MM.1S (cell line): ENCODE measurements around the gene RBM43.
A peak's percentile ranks its signal among the peaks of the same experiment; 100 is the strongest.

Source experiments
- DNase-seq: peaks from one replicate; pipeline ENCODE4 v3.0.0-alpha.2; 2015
- H2AFZ ChIP-seq: fragments of 300-600 bp; sonication (generic); 2 replicates; pipeline ENCODE4 v1.6.0; 2016; ENCODE audit warnings: antibody characterized with exemption, low read length
- H3F3A ChIP-seq: fragments of 300-600 bp; sonication (generic); 2 replicates; pipeline ENCODE4 v1.6.1; 2016; ENCODE audit warnings: mild to moderate bottlenecking, antibody characterized with exemption, low read length, moderate library complexity, mixed read lengths; ENCODE audit not compliant: insufficient read depth
- H3K27ac ChIP-seq: fragments of 300-600 bp; sonication (generic); 2 replicates; pipeline ENCODE4 v1.5.1; 2016; ENCODE audit warnings: mild to moderate bottlenecking, low read length
- H3K27me3 ChIP-seq: fragments of 300-600 bp; sonication (generic); replicated peaks from 2 replicates; pipeline ENCODE4 v1.6.0; 2016; ENCODE audit warnings: low read length; ENCODE audit not compliant: insufficient read depth
- H3K36me3 ChIP-seq: fragments of 300-600 bp; sonication (generic); replicated peaks from 2 replicates; pipeline ENCODE4 v1.6.1; 2016; ENCODE audit warnings: mild to moderate bottlenecking, low read length, mixed read lengths; ENCODE audit not compliant: insufficient read depth
- H3K4me1 ChIP-seq: fragments of 300-600 bp; sonication (generic); 2 replicates; pipeline ENCODE4 v1.6.1; 2016; ENCODE audit warnings: low read length, mixed read lengths
- H3K4me2 ChIP-seq: fragments of 300-600 bp; sonication (generic); 2 replicates; pipeline ENCODE4 v1.6.0; 2016; ENCODE audit warnings: low read depth, low read length
- H3K4me3 ChIP-seq: fragments of 300-600 bp; sonication (generic); 2 replicates; pipeline ENCODE4 v1.5.1; 2016; ENCODE audit warnings: low read length, mixed read lengths
- H3K79me2 ChIP-seq: fragments of 300-600 bp; sonication (generic); 2 replicates; pipeline ENCODE4 v1.6.1; 2016; ENCODE audit warnings: mixed run types, low read length, mixed read lengths
- H3K9ac ChIP-seq: fragments of 300-600 bp; sonication (generic); 2 replicates; pipeline ENCODE4 v1.6.1; 2016; ENCODE audit warnings: low read length, mixed read lengths
- H3K9me2 ChIP-seq: fragments of 300-600 bp; sonication (generic); replicated peaks from 2 replicates; pipeline ENCODE4 v1.6.1; 2016; ENCODE audit warnings: mild to moderate bottlenecking, low read length, mixed read lengths; ENCODE audit not compliant: insufficient read depth
- H3K9me3 ChIP-seq: fragments of 300-600 bp; sonication (generic); replicated peaks from 2 replicates; pipeline ENCODE4 v1.6.1; 2016; ENCODE audit warnings: mild to moderate bottlenecking, low read length, mixed read lengths; ENCODE audit not compliant: insufficient read depth
- H4K20me1 ChIP-seq: fragments of 300-600 bp; sonication (generic); 2 replicates; pipeline ENCODE4 v1.6.1; 2016; ENCODE audit warnings: mild to moderate bottlenecking, low read length, moderate library complexity, mixed read lengths; ENCODE audit not compliant: insufficient read depth
- CTCF ChIP-seq: fragments of 300-600 bp; sonication (generic); IDR thresholded peaks from 2 replicates; pipeline ENCODE4 v1.5.1; 2016; ENCODE audit warnings: antibody characterized with exemption, low read length, mixed read lengths
- EZH2 ChIP-seq: fragments of 300-600 bp; sonication (generic); optimal IDR thresholded peaks from 2 replicates; pipeline ENCODE3; 2017; ENCODE audit warnings: low read depth, mild to moderate bottlenecking, antibody characterized with exemption, low read length, mixed read lengths
- EZH2phosphoT487 ChIP-seq: fragments of 300-600 bp; sonication (generic); IDR thresholded peaks from 2 replicates; pipeline ENCODE4 v1.6.1; 2018; ENCODE audit warnings: antibody characterized with exemption, low read length

The RBM43 gene

GRCh38 chr2:151291224-151291623 is 29.6 kb upstream of the RBM43 start:
- no peak for DNase-seq
- Histone ChIP-seq H3K4me2 (no peak overlapping the region), H3K27me3 (peaks cover 8% of the 10 kb centered on the region; the same call in 1 of the 2 replicates), H3K9me3 (no peaks in the 10 kb centered on the region), H3K9ac (no peak overlapping the region), H3F3A (peaks cover 7% of the 10 kb centered on the region; the same call in 1 of the 2 replicates), H4K20me1 (no peaks in the 10 kb centered on the region), H3K9me2 (no peaks in the 10 kb centered on the region), H3K79me2 (peaks cover 8% of the 10 kb centered on the region; the same call in 1 of the 2 replicates), H3K36me3 (no peaks in the 10 kb centered on the region), H3K4me1 (0 out of 2 replicates have a peak, but pooled peaks cover 5% of the 10 kb centered on the region), H3K27ac (no peak overlapping the region), H2AFZ (no peak overlapping the region), H3K4me3 (no peak overlapping the region)
- TF ChIP-seq CTCF (no peak), EZH2 (no peak), EZH2phosphoT487 (no peak)

GRCh38 chr2:151289972-151290866 is 28.6 kb upstream of the RBM43 start:
- peak overlapping the region; percentile 94 for H3K4me3 ChIP-seq
- peaks cover 8% of the 10 kb centered on the region; the same call in 1 of the 2 replicates for H3K79me2 ChIP-seq
- peak; percentile 11 for DNase-seq
- peak overlapping the region; percentile 94; the same call in 1 of the 2 replicates for H3K27ac ChIP-seq
- no peaks in the 10 kb centered on the region for H4K20me1 ChIP-seq
- 0 out of 2 replicates have a peak, but pooled peaks cover 5% of the 10 kb centered on the region for H3K4me1 ChIP-seq
- no peak for TF ChIP-seq EZH2phosphoT487
- H3K9me3 ChIP-seq = no peaks in the 10 kb centered on the region
- peak overlapping the region; percentile 97 for H2AFZ ChIP-seq
- peaks cover 8% of the 10 kb centered on the region; the same call in 1 of the 2 replicates for H3K27me3 ChIP-seq
- H3K9ac ChIP-seq = peak overlapping the region; percentile 92; the same call in 1 of the 2 replicates
- no peaks in the 10 kb centered on the region for H3K9me2 ChIP-seq
- peaks cover 7% of the 10 kb centered on the region; the same call in 1 of the 2 replicates for H3F3A ChIP-seq
- H3K4me2 ChIP-seq = peak overlapping the region; percentile 76
- H3K36me3 ChIP-seq = no peaks in the 10 kb centered on the region

GRCh38 chr2:151287513-151288250 is 26.0 kb upstream of the RBM43 start:
- H3K27me3 ChIP-seq = peaks cover 8% of the 10 kb centered on the region; the same call in 1 of the 2 replicates
- H3K27ac ChIP-seq = no peak overlapping the region
- no peak overlapping the region for H3K4me3 ChIP-seq
- H3K36me3 ChIP-seq = no peaks in the 10 kb centered on the region
- no peak for TF ChIP-seq CTCF
- TF ChIP-seq EZH2phosphoT487 = no peak
- no peak for TF ChIP-seq EZH2
- H3K79me2 ChIP-seq = peaks cover 8% of the 10 kb centered on the region; the same call in 1 of the 2 replicates
- H3K9ac ChIP-seq = no peak overlapping the region
- H3K4me1 ChIP-seq = 0 out of 2 replicates have a peak, but pooled peaks cover 5% of the 10 kb centered on the region
- no peak overlapping the region for H2AFZ ChIP-seq
- DNase-seq = no peak
- H3K9me2 ChIP-seq = no peaks in the 10 kb centered on the region
- no peaks in the 10 kb centered on the region for H3K9me3 ChIP-seq
- H3F3A ChIP-seq = peaks cover 7% of the 10 kb centered on the region; the same call in 1 of the 2 replicates
- H3K4me2 ChIP-seq = no peak overlapping the region
- H4K20me1 ChIP-seq = no peaks in the 10 kb centered on the region
